NB4 (cell line): ENCODE data around the gene ERICH2.

Experiments used
- CTCF ChIP-seq: IDR thresholded peaks from one replicate; pipeline ENCODE4 v1.5.1; 2012; ENCODE audit warnings: low read depth, low read length
- MAX ChIP-seq: IDR thresholded peaks from 2 replicates; pipeline ENCODE4 v1.6.1; 2011; ENCODE audit warnings: low read depth, low read length
- MYC ChIP-seq: IDR thresholded peaks from 2 replicates; pipeline ENCODE4 v1.6.1; 2011; ENCODE audit warnings: low read depth, low read length
- POLR2A ChIP-seq: IDR thresholded peaks from 2 replicates; pipeline ENCODE4 v1.6.1; 2011; ENCODE audit warnings: mild to moderate bottlenecking; ENCODE audit not compliant: insufficient read length; ENCODE audit errors: extremely low read depth

GRCh38 chr2:170736628-170737027 is 33.5 kb upstream of the ERICH2 start:
- no peak for TF ChIP-seq CTCF
- TF ChIP-seq POLR2A, result no peak
- TF ChIP-seq MAX, result no peak
- no peak for TF ChIP-seq MYC
